ENCODE results near the gene ATP2B3.

ATP2B3 gene

DNA sequence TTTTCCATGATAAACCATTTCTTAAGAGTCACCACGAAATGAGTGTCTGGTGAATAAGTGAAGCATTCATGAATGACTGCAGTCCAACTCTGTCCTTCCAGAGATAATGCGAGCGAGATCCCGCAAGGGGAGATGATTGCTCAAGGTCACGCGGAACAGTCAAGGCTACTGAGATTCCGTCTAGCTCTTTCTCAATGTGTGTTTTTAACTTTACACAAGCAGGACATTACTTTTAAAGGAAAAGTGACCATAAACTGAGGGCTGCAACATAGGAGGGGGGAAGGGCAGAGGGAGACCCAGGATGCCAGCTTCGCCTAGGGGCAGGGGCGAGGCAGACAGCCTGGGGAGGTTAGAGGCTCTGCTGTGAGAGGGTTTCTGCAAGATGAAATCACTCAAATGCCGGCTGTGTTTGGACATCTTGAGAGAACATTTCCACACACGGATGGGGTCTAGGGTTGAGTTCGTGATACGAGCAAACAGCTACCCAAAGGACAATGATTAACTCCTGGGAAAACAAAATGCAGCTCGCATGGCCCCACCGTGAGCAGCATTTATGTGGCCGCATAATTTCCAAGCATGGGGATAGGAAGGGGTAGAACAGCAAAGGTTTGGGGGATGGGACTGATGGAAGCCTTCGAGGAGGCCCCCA, 105.3 kb downstream of the ATP2B3 start:
- no peak for DNase-seq

DNA sequence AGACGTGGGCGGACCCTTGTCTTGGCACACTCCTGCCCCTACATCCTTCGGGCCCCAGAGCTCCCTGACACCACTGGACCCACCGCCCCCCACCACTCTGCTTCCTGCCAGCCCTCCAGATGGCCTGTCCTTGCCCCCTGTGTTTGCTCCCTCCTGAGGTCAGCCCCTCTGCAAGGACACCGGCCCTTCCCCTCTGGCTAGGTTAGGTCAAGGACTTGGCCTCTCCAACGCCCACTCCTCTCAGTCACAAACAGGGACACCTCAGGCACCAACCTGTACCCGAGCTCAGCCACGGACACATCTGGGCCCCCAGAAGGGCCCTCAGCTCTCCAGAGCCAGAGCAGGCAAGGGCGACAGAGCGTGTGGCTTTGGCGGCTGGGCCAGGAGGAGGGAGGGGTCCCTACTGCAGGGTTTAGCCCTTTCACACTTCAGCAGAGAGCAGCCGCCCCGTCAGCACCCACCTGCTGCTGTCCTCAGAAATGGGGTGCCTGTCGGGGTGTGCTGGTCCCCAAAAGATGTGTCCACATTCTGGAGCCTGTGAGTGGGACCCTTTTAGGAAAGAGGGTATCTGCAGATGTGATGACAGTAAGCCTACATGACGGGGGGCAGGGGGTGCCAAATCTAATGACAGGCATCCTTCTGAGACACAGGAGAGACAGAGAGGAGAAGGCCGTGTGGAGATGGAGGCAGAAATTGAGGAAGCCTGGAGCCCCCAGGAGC, 106.0 kb downstream of the ATP2B3 start:
- no peak for DNase-seq

DNA sequence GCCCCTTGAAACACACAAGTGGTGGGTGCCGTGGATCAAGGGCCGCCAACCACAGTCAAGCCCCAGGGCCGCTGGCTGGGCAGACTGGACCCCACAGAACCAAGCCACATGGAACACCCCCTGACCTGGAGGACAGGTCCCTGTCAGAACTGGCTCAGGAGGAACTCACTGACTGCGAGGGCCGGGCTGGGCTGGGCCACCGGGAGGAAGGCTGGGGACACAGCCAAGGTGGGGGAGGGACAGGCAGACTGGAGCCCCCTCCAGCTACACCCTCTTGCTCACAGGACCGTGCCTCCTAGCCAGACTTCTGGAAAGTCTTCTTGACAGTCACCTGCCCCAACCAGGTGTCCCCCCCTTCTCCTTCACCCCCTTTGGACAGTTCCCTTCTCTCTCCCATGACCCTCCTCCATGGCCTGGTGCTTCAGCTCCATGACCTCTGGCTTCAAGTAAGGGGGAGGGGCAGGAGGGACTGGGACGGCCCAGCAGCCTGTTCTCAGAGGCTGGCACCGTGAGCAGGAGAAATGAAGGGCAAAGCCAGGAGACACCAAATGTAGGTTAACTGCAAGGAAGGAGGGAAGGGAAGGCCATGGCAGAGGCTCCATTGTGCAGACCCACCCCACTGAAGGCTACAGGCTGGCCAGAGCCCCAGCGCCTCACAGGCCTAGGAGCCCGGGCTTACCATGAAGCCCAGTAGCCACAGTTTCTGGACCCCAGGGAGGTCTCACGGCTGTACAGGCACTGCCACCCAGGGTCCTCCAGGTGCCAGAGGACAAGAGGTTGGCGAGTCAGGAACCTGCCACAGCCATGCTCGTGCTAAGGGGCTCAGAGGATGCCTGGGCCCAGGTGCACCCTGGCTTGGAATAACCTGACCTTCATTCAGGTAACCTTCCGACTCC, 107.0 kb downstream of the ATP2B3 start:
- DNase-seq = no peak

DNA sequence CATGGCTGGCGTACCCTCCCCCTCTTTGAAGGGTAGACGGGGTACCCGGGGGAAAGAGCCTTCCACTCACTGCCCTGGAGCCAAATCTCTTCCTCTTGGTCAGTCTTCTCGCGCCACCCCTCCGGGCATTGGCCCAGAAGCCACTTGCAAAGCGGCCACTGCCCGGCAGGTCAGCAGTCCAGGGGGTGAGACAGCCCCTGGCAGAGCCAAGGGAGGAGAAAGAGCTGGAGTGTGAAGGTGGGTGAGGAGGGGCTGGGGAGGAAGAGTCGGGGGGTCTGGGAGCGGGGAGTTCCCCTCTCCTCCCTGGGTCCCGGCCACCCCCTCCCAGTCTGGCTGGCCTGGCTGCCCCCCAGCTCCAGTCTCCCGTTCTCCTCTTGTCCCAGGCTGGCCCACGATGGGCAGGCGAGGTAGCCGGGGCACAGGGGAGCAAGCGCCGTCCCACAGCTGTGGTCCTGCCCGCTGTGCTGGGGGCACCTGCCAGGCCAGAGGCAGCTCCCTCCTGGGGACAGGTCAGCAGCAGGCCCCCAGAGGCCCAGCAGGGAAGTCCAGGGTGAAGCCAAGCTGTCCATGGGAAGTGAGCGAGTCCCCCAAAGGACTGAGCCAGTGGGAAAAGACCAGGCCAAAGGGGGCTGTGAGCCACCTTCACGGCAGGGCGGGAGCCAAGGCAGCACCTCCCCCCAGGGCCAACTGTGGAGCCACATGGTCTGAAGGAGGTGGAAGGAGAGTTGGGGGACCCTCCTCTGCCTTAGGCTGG, 108.0 kb downstream of the ATP2B3 start:
- DNase-seq = no peak

- DNase-seq = no peak
Measured at GRCh38 chrX:153626025-153626633, 108.7 kb downstream of the ATP2B3 start.

- no peak for DNase-seq
Measured at GRCh38 chrX:153626863-153627674, 109.6 kb downstream of the ATP2B3 start.

DNA sequence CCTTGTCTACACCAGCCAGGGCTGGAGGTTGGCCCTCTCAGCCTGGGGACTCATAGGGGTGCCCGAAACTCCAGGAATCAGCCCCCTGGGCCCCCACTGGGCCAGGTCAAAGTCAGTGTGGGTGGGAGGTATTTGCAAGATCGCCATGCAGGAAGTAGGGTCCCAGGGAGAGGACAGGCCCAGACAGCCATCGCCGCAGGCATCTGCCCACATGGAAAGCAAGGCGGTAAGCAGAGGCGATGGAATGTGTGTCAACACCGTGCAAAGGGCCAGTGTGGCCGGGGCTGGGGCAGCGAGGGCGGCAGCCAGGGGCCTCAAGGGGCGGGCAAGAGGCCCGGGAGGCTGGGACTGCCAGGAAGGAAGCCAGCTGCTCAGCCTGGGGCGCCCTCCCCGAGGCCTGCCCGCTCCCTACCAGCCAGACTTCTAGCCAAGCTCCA, 110.3 kb downstream of the ATP2B3 start:
- DNase-seq = no peak

- no peak for DNase-seq
Measured at GRCh38 chrX:153628129-153628528, 110.7 kb downstream of the ATP2B3 start.

GRCh38 chrX:153628665-153629064, 111.2 kb downstream of the ATP2B3 start:
- no peak for DNase-seq

DNA sequence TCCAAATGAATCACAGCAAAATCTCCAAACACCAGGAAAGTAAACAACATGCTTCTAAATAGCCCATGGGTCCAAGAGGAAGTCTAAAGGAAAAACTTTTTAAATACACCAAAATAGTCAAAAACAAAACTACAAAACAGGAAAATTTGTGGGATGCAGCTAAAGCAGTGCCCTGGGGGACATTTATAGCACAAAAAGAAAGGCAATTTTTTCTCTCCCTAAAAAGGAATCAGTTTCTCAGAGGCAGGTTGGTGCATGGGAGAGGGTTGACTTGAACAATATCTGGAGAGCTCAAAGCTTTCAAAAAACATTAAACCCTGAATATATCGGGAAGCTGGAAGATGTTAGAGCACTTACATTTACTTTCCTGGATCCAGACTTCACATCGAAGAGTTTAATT, 113.9 kb downstream of the ATP2B3 start:
- DNase-seq = no peak

DNA sequence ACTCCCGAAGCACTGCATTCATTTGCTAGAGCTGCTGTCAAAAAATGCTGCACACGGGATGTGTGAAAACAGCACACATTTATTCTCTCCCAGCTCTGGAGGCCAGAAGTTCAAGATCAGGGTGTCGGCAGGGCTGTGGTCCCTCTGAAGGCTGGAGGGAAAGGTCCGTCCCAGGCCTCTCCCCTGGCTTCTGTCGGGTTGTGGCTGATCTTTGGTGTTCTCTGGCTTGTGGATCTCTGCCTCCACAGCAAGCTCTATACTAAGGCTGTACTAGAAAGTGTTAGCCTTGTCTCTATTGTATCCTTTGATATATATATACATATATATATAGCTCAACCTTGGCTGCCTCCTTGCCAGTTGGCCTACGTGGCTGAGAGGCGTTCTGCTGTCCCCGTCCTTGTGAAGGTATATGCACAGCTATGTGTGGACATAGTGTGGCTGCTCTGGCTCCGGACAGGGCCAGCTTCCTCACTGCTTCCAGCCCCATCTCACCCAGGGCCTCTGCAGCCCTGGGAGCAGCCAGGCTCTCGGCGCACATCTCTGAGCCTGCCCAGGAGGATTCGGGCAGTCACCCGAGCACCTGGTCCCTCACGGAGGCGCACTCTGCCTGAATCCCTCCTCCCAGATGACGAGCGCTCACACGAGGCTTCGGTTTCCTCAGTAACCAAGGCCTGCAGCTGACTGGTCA, 114.6 kb downstream of the ATP2B3 start:
- no peak for DNase-seq
